Measurements from ENCODE around the gene ARHGAP22.

The ARHGAP22 gene

DNA sequence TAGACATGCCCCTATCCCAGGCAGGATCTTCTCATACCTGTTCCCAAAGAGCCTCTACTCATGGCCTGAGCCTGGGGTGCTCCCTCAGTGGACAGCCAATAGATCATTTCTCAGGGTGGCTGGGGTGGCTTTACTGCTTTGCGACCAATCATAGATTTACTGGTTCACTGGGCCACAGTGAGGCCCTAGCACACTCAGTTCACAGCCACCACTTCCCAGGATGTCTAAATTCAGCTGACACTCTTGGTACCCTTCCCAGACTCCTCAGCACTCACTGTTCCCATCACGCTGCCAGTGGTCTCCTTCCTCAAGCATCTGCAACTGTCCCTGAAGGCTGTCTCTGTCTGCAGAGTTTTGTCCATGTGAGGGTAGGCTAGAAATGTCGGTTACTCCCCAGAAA, 50.6 kb downstream of the ARHGAP22 start:
- Mint-ChIP-seq H3K4me3 (no peak overlapping the region), H3K9me3 (no peaks in the 10 kb centered on the region), H3K27me3 (peaks cover 0 to 3% of the 10 kb centered on the region in 2 donors), H3K4me1 (peaks cover 14 to 47% of the 10 kb centered on the region in 2 donors), H3K36me3 (peaks cover 5 to 12% of the 10 kb centered on the region in 2 donors), H3K27ac (no peak overlapping the region)
- ATAC-seq (replicated peaks), result no peak
- no peak for DNase-seq

DNA sequence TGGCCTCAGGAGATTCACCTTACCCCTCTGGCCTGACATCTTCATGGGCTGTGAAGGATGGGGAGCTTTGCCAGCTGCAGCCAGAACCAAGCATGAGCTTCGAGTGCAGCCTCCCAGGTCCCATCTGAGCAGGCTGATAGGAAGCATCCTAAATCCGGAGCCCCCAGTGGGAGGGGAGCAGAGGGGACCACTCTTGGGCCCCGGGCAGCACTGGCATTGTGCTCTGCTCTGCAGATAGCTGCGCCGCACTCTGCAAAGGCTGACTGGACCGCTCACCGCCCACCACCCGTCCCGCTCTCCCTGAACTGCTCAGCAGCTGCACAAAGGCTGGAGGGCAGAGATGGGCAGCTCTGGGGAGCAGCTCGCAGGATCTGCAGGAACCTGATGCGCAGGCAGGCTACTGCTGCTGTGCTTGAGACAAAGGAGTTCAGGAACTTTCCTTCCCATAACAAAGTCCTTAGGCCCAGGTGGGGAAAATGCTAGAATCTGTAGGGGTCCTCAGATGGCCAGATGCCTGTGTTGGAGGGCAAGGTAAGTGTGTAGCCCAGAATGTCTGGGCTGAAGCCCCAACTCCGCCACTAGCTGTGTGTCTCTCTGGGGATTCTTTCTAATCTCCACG, 51.8 kb downstream of the ARHGAP22 start:
- no peak for ATAC-seq (replicated peaks)
- peaks cover 6 to 12% of the 10 kb centered on the region in 2 donors for H3K36me3 Mint-ChIP-seq
- DNase-seq, result no peak
- peak overlapping the region; percentile 37 for H3K27ac Mint-ChIP-seq
- H3K9me3 Mint-ChIP-seq, result no peaks in the 10 kb centered on the region
- peaks cover 13 to 43% of the 10 kb centered on the region in 2 donors for H3K4me1 Mint-ChIP-seq
- H3K27me3 Mint-ChIP-seq, result peaks cover 0 to 3% of the 10 kb centered on the region in 2 donors
- no peak overlapping the region for H3K4me3 Mint-ChIP-seq

DNA sequence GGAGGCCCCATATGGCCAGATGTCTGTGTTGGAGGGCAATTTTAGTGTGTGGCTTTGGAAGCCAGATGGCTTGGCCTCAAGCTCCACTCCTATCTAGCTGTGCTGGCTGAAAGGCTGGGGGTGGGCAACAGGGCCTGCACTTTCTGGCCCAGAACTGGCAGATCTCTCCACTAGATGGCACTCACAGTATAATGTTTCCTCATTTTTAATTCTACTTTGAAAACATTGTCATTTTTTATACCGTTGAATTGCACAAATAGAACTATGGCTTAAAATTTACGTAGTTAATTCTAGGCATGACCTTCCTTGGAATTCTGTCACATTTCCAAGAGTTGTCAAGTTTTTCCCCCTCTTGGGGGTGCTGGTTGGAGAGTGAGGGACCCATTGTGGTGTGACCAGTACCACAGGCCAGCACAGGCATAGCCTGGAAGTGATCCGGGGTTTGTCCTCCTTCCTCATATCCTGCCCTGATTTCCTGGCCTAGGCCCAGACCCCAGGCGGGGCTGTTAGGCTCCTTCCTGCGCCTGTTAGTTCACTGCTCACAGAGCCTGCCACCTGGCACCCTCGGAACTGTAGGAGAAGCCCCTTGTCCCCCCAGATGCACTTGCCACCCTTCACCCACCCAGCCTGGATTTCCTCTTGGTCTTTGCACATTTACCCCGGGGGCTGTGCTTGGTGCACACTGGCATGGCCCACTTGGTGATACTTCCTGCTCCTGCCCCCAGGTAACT, 52.8 kb downstream of the ARHGAP22 start:
- DNase-seq (peak; percentile 35), ATAC-seq (replicated peaks) (peak; percentile 85 to 89)
- H3K27ac Mint-ChIP-seq, result no peak overlapping the region
- peaks cover 8 to 37% of the 10 kb centered on the region in 2 donors for H3K4me1 Mint-ChIP-seq
- no peak overlapping the region for H3K4me3 Mint-ChIP-seq
- H3K9me3 Mint-ChIP-seq, result no peaks in the 10 kb centered on the region
- H3K27me3 Mint-ChIP-seq, result peaks cover 0 to 3% of the 10 kb centered on the region in 2 donors
- peaks cover 11 to 14% of the 10 kb centered on the region in 2 donors for H3K36me3 Mint-ChIP-seq

DNA sequence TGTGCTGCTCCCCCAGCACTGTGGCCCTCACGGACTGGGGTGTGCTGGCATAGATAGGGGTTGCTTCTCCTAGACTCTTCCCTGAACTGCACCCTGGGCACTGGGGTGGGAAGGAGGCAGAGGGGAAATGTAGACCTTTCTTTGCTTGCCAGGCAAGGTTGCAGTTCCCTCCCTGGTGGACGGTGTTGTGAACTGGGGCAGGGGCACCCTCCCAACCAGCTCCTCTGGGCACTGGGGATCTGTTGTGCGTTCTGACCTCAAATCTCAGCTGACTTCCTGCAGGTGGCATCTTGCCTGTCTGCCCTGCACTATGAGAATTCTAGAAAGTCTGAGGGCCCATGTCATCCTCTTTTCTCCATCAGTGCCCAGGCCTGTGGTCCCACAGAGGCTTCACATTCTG, 53.9 kb downstream of the ARHGAP22 start:
- peaks cover 11 to 14% of the 10 kb centered on the region in 2 donors for H3K36me3 Mint-ChIP-seq
- DNase-seq (no peak), ATAC-seq (replicated peaks) (no peak)
- H3K9me3 Mint-ChIP-seq, result no peaks in the 10 kb centered on the region
- no peak overlapping the region for H3K27ac Mint-ChIP-seq
- H3K27me3 Mint-ChIP-seq, result peaks cover 0 to 3% of the 10 kb centered on the region in 2 donors
- H3K4me3 Mint-ChIP-seq, result no peak overlapping the region
- H3K4me1 Mint-ChIP-seq, result peaks cover 8 to 36% of the 10 kb centered on the region in 2 donors

DNA sequence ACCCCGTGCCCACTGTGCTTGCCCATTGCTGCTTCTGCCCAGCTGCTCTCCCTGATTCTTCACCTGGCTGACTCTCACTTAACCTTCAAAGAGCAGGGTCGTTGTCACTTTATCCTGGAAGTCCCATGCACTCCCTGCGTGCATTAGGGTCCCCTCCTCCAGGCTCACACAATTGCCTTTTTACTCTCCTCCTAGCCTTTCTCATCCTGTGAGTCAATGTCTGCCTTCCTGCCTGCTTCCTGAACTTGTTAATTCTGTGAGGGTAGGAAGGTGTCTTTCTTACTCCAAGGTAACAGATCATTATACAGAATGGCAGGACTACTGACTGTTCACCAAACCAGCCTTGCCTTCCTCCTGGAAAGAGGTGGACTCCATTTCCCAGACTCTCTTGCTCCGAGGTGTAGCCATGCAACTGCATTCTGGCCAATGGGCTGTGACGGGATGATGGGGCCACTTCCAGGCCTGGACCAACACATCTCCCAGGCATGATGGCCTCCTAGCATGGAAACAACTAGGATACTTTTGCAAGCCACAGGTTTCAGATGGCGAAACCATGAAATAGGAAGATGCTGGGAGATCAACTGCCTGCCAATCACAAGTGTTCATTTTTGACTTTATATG, 54.7 kb downstream of the ARHGAP22 start:
- Mint-ChIP-seq H3K27ac (no peak overlapping the region), H3K4me3 (no peak overlapping the region), H3K4me1 (peaks cover 8 to 28% of the 10 kb centered on the region in 2 donors), H3K27me3 (peaks cover 0 to 3% of the 10 kb centered on the region in 2 donors), H3K9me3 (no peaks in the 10 kb centered on the region), H3K36me3 (peaks cover 10% of the 10 kb centered on the region in 2 donors)
- ATAC-seq (replicated peaks), result no peak
- DNase-seq, result no peak

DNA sequence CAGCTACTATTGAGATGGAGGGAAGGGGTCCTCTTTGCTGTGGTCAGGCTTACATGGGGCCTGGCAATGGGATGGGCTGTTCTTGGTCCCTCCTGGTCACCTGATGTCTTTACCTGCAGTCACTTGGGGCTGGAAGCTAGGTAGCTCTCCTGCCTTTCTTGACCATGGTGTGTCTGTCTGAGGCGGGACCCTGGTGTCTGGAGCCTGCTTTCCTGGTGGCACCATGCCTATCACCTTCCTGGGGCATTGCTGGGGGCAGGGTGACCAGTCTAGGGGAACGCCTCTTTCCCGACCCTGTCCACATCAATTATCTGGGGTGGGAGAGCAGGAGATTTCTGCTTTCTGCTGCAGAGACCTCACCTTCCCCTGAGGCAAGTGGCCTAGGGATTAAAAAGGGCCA, 55.6 kb downstream of the ARHGAP22 start:
- Mint-ChIP-seq H3K27me3 (peaks cover 0 to 3% of the 10 kb centered on the region in 2 donors), H3K27ac (no peak overlapping the region), H3K4me1 (peaks cover 8 to 23% of the 10 kb centered on the region in 2 donors), H3K36me3 (peaks cover 6 to 7% of the 10 kb centered on the region in 2 donors), H3K4me3 (no peak overlapping the region), H3K9me3 (no peaks in the 10 kb centered on the region)
- no peak for DNase-seq
- ATAC-seq (replicated peaks), result no peak

DNA sequence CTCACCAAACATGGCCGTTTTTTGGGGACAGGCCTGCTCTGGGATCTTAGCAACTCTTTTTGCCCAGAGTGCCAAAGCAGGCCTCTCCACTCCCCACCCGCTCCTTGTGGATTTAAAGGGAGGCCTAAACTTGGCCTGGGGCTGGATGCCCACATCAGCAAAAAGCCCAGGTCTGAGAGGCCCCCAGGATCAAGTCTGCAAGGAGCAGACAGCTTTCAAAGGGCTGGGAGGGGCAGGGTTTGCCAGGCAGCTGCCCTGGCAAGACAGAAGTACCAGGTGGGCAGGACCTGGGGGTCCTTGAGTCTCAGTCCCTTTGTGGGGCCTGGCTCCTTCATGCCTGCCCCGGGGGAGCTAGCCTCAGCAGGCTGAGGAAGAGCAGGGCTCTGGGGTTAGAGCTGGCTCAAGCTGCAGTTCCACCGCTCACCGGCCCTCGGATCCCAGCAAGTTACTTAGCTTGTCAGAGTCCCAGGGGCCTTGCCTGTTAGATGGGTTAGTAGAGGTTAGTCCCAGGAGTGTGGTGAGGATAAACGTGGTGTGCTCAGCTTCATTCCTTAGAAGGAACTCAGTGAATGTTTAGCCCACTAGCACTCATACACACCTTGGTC, 56.2 kb downstream of the ARHGAP22 start:
- Mint-ChIP-seq H3K4me3 (no peak overlapping the region), H3K27ac (no peak overlapping the region), H3K36me3 (peaks cover 6 to 7% of the 10 kb centered on the region in 2 donors), H3K4me1 (peaks cover 8 to 17% of the 10 kb centered on the region in 2 donors), H3K27me3 (peaks cover 0 to 3% of the 10 kb centered on the region in 2 donors), H3K9me3 (no peaks in the 10 kb centered on the region)
- ATAC-seq (replicated peaks) (no peak), DNase-seq (no peak)

DNA sequence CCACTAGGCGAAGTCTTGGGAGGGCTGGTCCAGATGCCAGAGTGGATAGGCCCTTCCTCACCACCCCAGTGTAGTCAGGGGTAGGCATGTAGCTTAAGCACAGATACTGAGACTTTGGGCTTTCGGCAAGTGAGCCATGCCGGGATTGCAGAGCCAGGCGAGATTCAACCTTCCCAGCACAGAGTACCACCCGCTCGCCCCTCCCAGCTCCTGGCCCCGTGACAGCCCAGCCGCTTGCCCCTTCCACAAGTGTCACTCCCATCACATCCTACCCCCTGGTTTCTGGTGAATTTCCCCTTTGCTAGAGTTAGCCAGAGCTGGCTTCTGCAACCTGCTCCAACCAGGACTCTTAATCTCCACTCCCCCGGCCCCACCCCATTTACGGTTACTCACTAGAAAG, 56.9 kb downstream of the ARHGAP22 start:
- no peak for ATAC-seq (replicated peaks)
- H3K9me3 Mint-ChIP-seq, result no peaks in the 10 kb centered on the region
- peaks cover 6% of the 10 kb centered on the region in 2 donors for H3K36me3 Mint-ChIP-seq
- no peak overlapping the region for H3K4me3 Mint-ChIP-seq
- peaks cover 0 to 3% of the 10 kb centered on the region in 2 donors for H3K27me3 Mint-ChIP-seq
- H3K27ac Mint-ChIP-seq, result no peak overlapping the region
- H3K4me1 Mint-ChIP-seq, result peaks cover 7 to 14% of the 10 kb centered on the region in 2 donors
- DNase-seq, result no peak

DNA sequence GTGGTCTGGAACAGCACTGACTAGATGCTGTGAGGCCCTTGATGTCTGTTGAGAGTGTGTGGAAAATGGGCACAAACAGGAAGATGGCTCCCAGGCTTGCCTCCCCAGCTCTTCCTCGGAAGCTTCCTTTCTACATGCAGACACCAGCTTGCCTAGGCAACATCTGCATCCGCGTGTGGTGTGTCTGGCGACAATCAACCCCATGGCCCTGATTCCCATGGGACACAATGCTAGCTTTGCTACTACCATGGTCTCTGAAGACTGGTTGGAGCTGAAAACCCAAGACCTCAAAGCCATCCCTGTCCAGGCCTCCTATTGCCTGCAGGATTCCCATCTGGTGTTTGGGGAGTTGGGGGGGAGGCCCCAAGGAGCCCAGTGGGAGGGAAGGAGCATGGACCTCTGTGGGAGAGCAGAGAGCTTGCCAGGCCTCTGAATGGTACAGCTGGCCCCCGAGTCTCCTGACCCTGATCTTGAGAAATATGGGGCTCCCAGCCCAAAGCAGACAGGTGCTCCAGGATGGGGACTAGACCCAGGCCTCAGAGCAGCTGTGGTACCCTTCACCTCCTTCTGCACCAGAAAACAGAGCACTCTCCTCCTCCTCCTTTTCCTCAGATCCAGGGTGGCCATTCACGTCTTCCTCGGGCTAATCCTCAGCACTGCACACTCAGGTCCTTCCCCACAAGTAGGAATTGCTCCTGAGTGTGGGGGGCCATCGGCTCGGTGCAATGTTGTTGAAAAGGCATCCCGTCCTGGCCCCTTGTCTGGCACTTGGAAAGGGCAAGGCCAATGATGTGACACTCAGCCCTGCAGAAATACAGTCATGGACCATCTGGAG, 57.6 kb downstream of the ARHGAP22 start:
- Mint-ChIP-seq H3K9me3 (no peaks in the 10 kb centered on the region), H3K27ac (no peak overlapping the region), H3K4me3 (no peak overlapping the region), H3K27me3 (peaks cover 0 to 8% of the 10 kb centered on the region in 2 donors), H3K36me3 (peaks cover 2 to 6% of the 10 kb centered on the region in 2 donors), H3K4me1 (peaks cover 2 to 7% of the 10 kb centered on the region in 2 donors)
- DNase-seq (no peak), ATAC-seq (replicated peaks) (no peak)

DNA sequence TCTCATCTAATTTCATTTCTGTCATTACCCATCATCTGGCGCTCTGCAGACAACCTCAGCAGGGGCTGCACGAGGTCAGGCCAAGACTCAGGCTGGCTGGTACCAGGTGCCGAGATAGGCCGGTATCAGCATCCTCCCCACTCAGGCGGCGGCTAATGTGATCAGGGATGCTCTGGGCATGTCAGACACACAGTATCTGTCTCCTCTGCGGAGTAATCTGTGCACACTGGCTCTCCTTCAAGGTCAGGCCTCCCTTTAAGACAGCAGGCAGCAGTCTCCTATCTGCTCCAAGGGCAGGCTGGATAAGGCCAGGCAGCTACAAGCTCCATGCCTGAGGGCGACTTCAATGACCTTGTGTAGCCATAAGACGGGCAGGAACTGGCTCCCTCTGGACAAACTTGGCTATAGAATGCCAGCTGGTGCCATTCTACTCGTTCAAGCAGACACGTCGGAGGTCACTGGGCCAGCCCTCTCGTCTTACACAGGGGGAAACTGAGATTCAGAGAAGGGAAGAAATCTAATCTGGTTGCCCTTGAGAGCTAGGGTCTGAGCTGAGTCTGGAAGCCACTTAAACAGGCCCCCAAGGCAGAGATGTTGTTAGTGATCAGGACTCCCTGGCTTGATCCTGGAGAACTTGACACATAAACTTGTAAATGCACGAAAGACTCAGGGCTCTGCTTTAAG, 59.3 kb downstream of the ARHGAP22 start:
- H3K4me1 Mint-ChIP-seq, result no peaks in the 10 kb centered on the region

DNA sequence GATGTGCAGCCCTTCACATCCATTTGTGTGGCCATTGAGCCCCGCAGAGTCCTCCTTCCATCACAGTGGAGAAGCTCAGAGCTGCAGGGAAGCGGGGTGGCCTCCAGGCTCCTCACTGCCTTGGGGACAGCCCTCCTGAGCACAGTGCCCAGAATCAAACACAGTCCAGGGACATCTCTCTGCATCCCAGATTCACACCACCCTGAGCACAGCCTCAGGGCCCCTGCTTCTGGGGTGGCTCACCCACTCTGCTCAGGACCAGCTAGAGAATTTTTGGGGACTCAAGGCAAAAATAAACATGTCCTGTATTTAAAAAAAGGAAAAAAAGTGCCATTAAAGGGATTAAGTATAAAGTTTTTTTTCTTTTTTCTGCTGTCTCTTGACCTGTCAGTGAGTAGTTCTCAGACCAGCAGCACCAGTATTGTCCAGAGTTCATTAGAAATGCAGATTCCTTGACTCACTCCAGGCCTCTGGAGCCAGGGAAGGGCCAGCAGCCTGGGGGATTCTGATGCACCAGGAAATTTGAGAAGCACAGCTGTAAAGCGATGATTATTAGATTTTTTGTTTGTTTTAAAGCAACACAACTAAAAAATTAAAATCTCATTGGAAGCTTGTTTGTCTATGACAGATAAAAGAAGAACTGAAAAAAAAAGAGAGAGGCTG, 61.6 kb downstream of the ARHGAP22 start:
- DNase-seq, result no peak
- peaks cover 2 to 7% of the 10 kb centered on the region in 2 donors for H3K36me3 Mint-ChIP-seq
- no peak for ATAC-seq (replicated peaks)
- H3K4me3 Mint-ChIP-seq, result no peak overlapping the region
- no peak overlapping the region for H3K27ac Mint-ChIP-seq
- no peaks in the 10 kb centered on the region for H3K4me1 Mint-ChIP-seq
- peaks cover 4 to 7% of the 10 kb centered on the region in 2 donors for H3K27me3 Mint-ChIP-seq
- no peaks in the 10 kb centered on the region for H3K9me3 Mint-ChIP-seq

More for the DNA sequence above, 59.3 kb downstream of the ARHGAP22 start:
- Mint-ChIP-seq H3K4me3 (no peak overlapping the region), H3K27ac (no peak overlapping the region), H3K27me3 (peaks cover 7 to 8% of the 10 kb centered on the region in 2 donors), H3K36me3 (peaks cover 2 to 6% of the 10 kb centered on the region in 2 donors), H3K9me3 (no peaks in the 10 kb centered on the region)
- ATAC-seq (replicated peaks), result no peak
- DNase-seq, result no peak

DNA sequence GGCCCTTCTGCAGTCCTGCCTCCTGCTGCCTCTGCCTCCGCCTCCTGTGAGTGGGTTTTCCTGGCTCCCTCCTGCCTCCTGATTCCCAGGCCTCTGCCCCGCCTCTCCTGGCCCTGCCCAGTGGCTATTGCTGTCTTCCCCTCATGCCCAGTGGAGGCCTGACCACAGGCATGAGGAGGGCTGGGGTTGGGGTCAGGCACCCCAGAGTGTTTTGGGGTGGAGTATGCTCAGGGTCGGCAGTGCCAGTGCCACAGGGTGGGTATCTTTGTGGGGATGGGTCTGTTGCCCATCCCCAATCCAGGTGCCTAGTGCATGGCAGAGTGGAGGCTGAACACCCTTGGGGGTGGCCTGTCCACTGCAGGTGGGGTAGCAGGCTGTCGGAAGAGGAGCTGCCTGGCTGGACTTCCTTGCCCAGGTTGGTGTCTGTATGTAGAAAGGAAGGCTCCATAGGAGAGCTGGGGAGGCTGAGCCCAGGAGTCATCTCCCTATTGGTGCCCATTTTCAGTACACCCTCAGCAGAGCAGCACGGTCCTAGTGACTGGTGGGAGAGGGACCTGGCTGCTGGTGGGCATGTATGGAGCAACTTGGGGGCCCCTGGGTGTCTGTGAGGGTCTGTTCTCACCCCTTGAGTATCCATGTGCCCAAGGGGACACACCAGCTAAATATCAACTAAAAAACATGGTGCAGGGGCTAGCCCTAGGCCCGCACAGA, 62.2 kb downstream of the ARHGAP22 start:
- no peaks in the 10 kb centered on the region for H3K4me1 Mint-ChIP-seq
- peak overlapping the region; percentile 32 for H3K27ac Mint-ChIP-seq
- H3K4me3 Mint-ChIP-seq, result no peak overlapping the region
- H3K27me3 Mint-ChIP-seq, result peaks cover 4 to 7% of the 10 kb centered on the region in 2 donors
- no peaks in the 10 kb centered on the region for H3K9me3 Mint-ChIP-seq
- ATAC-seq (replicated peaks), result no peak
- no peak for DNase-seq
- peaks cover 5 to 7% of the 10 kb centered on the region in 2 donors for H3K36me3 Mint-ChIP-seq

All from stimulated activated naive B cell treated with anti-CD40 and anti-IgM and Interleukin-4, amounts not matched to agents 10 μg/mL and 1 μg/mL and 100 μg/mL, for 72 hours (primary cell).